ENCODE measurements around the gene ETFA. TPM values are rescaled to one million over a fixed set of nuclear protein-coding genes. Genes with fewer than 3 reads are reported as not detected.

Gene ETFA
- total and polyA plus RNA-seq, 9 of the 15 experiments (the other 6 are each of a cell fraction or from before 2014, with no cell fraction given), result 130 to 543 (median 232) TPM

DNA sequence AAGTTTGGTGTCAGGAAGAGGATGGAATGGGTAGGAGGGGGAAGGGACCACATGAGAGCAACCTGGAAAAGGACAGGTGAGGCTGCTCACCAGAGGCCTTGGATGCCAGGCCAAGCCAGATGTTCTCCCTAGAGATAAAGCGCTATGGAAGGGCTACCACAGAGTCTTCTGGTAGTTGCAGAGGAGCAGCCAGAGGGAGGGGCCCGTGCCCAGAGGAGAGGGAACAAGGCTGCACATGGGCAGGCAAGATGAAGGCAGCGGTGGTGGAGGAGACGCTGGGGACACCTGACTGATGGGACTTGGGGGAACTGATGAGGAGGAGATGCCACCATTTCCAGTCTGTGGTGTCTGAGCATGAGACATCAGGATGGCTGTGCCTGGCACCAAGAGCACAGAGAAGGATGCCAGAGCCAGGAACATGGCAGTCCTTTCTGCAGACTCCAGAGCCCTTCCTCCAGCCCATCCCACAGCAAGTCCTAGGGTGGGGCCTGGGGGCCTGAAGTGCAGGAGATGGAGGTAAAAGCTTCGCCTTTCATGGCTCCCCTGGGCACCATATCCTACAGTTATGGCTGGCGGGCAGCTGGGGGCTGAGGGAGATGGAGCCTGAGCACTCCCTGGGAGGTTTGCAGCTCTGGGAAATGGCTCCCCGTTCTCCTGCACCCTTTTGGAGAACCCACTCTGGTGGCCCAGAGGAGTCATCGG, 103.0 kb downstream of the ETFA start:
- no peaks in the 10 kb centered on the region for H3K79me2 ChIP-seq (ENCODE audit: control insufficient read depth, insufficient read depth, low read length)
- H3K9me1 ChIP-seq (ENCODE audit: control insufficient read depth, insufficient read depth, low read length), result peaks cover 4% of the 10 kb centered on the region
- H3K36me3 ChIP-seq (ENCODE audit: control insufficient read depth, insufficient read depth, low read length), result peaks cover 56% of the 10 kb centered on the region; the same call in 2 of the 3 replicates
- no peaks in the 10 kb centered on the region; the same call in 1 of the 2 replicates for H4K20me1 ChIP-seq (replicated peaks; ENCODE audit: control insufficient read depth, insufficient read depth, low read length)
- peak; percentile 16; the same call in 1 of the 2 replicates for TF ChIP-seq POLR2G (IDR thresholded peaks at IDR 0.05; ENCODE audit: low read depth, low read length)
- no peak for TF ChIP-seq ZBTB8A (IDR thresholded peaks at IDR 0.05; ENCODE audit: partially characterized antibody)
- ATAC-seq (no peak), DNase-seq (ENCODE audit: extremely low read depth in 1 of 4, low spot score in 3 of 4) (no peak), FAIRE-seq (no peak)
- H3K27ac ChIP-seq (ENCODE audit: extremely low read depth, low read depth, low read length), result no peak overlapping the region
- no peak overlapping the region; a peak in 1 of 4 replicates for H3K9ac ChIP-seq (ENCODE audit: insufficient read depth in 1 of 2, low read depth in 2 of 2, low read length in 2 of 2)
- peaks cover 0 to 4% of the 10 kb centered on the region in 2 experiments; a peak in 1 of 5 replicates for H3K4me1 ChIP-seq (replicated peaks in 1 of 2; ENCODE audit: control insufficient read depth in 2 of 2, insufficient read depth in 2 of 2, low read length in 2 of 2)
- no peaks in the 10 kb centered on the region for H3K27me3 ChIP-seq (ENCODE audit: control insufficient read depth in 2 of 2, insufficient read depth in 2 of 2, low read length in 2 of 2)
- H3K4me2 ChIP-seq (ENCODE audit: insufficient read depth, low read length), result no peak overlapping the region
- CTCF ChIA-PET (ENCODE audit: low intra/inter-chr PET ratio), result no interaction called here
- no peak overlapping the region for H3K4me3 ChIP-seq
- no peak overlapping the region for H2AFZ ChIP-seq (ENCODE audit: low read depth, low read length)
- H3K9me3 ChIP-seq (replicated peaks; ENCODE audit: control insufficient read depth, insufficient read depth, low read depth, low read length), result no peaks in the 10 kb centered on the region
- POLR2A ChIA-PET, result interaction anchor here (0.6 to 1.0 kb wide), 3 partner anchors 15 to 319 kb away, joined by 3 to 5 read pairs (median 3); no protein-coding TSS in a partner anchor
- BruUV-seq (replicated peaks), result no TSS peak
- WGBS (ENCODE audit: insufficient coverage, low coverage, missing lambda C conversion rate), result 95% methylated on average over 8 of the region's 8 CpGs
- in situ Hi-C loops (cut with MboI), result no loop called here
- intact Hi-C loops (cut with micrococcal nuclease), result no loop called here

DNA sequence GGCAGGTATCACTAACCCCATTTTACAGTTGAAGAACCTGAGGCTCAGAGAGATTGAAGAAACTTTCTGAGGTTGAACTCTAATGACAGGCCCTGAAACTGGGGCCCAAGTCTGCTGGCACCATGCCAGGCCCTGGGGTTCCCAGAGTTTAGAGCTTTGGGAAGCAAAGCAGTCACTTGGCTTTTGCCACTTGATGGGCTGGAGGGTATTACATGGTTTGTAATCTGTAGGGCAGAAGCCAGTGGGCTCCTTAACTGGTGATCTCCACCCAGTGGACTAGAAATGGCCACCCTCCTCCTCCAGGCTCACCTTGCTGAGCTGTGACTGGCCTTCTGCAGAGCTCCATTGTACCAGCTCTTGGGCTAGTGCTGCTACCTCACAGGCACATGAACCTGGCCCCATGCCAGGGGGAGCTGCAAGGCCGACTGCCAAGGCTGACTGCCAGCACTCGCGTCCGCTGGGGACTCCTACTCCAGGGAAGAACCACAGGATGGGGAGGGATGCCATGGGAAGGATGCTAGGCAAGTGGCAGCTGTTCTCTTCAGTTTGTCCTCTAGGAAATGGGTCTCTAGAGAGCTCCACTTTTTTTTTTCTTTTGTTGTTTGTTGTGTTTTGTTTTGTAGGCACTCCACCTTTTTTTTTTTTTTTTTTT, 104.8 kb downstream of the ETFA start:
- no peak overlapping the region for H3K4me3 ChIP-seq
- no peak overlapping the region for H2AFZ ChIP-seq (ENCODE audit: low read depth, low read length)
- no peak for TF ChIP-seq FOXK1 (CRISPR knock-in tag; IDR thresholded peaks at IDR 0.05; ENCODE audit: borderline replicate concordance)
- TF ChIP-seq FIP1L1 (IDR thresholded peaks at IDR 0.05; ENCODE audit: low read depth, low read length, poor library complexity, severe bottlenecking), result no peak
- TF ChIP-seq HOXB6 (CRISPR knock-in tag; IDR thresholded peaks at IDR 0.05; ENCODE audit: borderline replicate concordance), result no peak
- TF ChIP-seq NFIX (CRISPR knock-in tag; IDR thresholded peaks at IDR 0.05; ENCODE audit: low read depth), result peak; percentile 90
- TF ChIP-seq POLR2G (IDR thresholded peaks at IDR 0.05; ENCODE audit: low read depth, low read length), result 0 out of 2 replicates have a peak, but pooled peaks have one; percentile 22
- TF ChIP-seq ZNF134 (CRISPR knock-in tag; conservative IDR thresholded peaks at IDR 0.05), result no peak
- no peak for TF ChIP-seq HMG20A (CRISPR knock-in tag; conservative IDR thresholded peaks at IDR 0.05)
- peak; percentile 98 for TF ChIP-seq NFIC (IDR thresholded peaks at IDR 0.05)
- DNase-seq (ENCODE audit: extremely low read depth in 1 of 4, low spot score in 3 of 4), result no peak
- 88% methylated on average over 4 of the region's 4 CpGs for WGBS (ENCODE audit: insufficient coverage, low coverage, missing lambda C conversion rate)
- FAIRE-seq, result no peak
- no peaks in the 10 kb centered on the region for H3K9me3 ChIP-seq (replicated peaks; ENCODE audit: control insufficient read depth, insufficient read depth, low read depth, low read length)
- H3K36me3 ChIP-seq (ENCODE audit: control insufficient read depth, insufficient read depth, low read length), result peaks cover 40% of the 10 kb centered on the region; the same call in 2 of the 3 replicates
- no peak overlapping the region for H3K27ac ChIP-seq (ENCODE audit: extremely low read depth, low read depth, low read length)
- BruUV-seq (replicated peaks), result no TSS peak
- H4K20me1 ChIP-seq (replicated peaks; ENCODE audit: control insufficient read depth, insufficient read depth, low read length), result no peaks in the 10 kb centered on the region; the same call in 1 of the 2 replicates
- H3K79me2 ChIP-seq (ENCODE audit: control insufficient read depth, insufficient read depth, low read length), result no peaks in the 10 kb centered on the region
- H3K9me1 ChIP-seq (ENCODE audit: control insufficient read depth, insufficient read depth, low read length), result peaks cover 4% of the 10 kb centered on the region
- POLR2A ChIA-PET, result interaction anchor here (0.6 to 0.8 kb wide), 4 partner anchors 10 to 106 kb away, joined by 3 to 4 read pairs (median 4); no protein-coding TSS in a partner anchor
- H3K4me1 ChIP-seq (replicated peaks in 1 of 2; ENCODE audit: control insufficient read depth in 2 of 2, insufficient read depth in 2 of 2, low read length in 2 of 2), result peaks cover 0 to 4% of the 10 kb centered on the region in 2 experiments; a peak in 1 of 5 replicates
- ATAC-seq, result no peak
- no peaks in the 10 kb centered on the region for H3K27me3 ChIP-seq (ENCODE audit: control insufficient read depth in 2 of 2, insufficient read depth in 2 of 2, low read length in 2 of 2)
- H3K4me2 ChIP-seq (ENCODE audit: insufficient read depth, low read length), result no peak overlapping the region
- intact Hi-C loops (cut with micrococcal nuclease), result no loop called here
- in situ Hi-C loops (cut with MboI), result no loop called here
- no peak overlapping the region for H3K9ac ChIP-seq (ENCODE audit: insufficient read depth in 1 of 2, low read depth in 2 of 2, low read length in 2 of 2)
- CTCF ChIA-PET (ENCODE audit: low intra/inter-chr PET ratio), result no interaction called here
